ENCODE measurements around the gene SPP1. TPM values are rescaled to one million over a fixed set of nuclear protein-coding genes. Genes with fewer than 3 reads are reported as not detected.

Gene SPP1
- 3.7 and 4.3 TPM in 2 replicates for total RNA-seq (2014; rRNA removed; shearing (Covaris generic))

GRCh38 chr4:87975466-87975865 is at the start of gene SPP1:
Gene SPP1 (plus strand): TSS chr4:87975714. CDS start chr4:87976896, 1,182 bp downstream.

GRCh38 chr4:88007304-88008121 is 32.0 kb downstream of the SPP1 start, which contains the start of gene PKD2:
Gene PKD2 (plus strand): TSS chr4:88007635. CDS start chr4:88007734, 99 bp downstream.

Small RNA genes lying within 50 kb of the gene (small RNA-seq; reads per million reads assigned to genes)
- not detected for gene RNU1-36P

Other genes starting within 250 kb of the SPP1 start
- not detected in 2 replicates for gene IBSP, start 176.2 kb upstream of the SPP1 start, total RNA-seq (2014; rRNA removed; shearing (Covaris generic))
- gene MEPE, start 142.7 kb upstream of the SPP1 start, total RNA-seq (2014; rRNA removed; shearing (Covaris generic)): not detected in 2 replicates
- 19.0 and 31.0 TPM in 2 replicates for gene PKD2, start 31.9 kb downstream of the SPP1 start, total RNA-seq (2014; rRNA removed; shearing (Covaris generic))
- gene ABCG2, start 182.9 kb downstream of the SPP1 start, total RNA-seq (2014; rRNA removed; shearing (Covaris generic)): 2.5 and 2.7 TPM in 2 replicates